Endothelial cell of umbilical vein (primary cell): ENCODE measurements around the gene FIGLA. TPM values are rescaled to one million over a fixed set of nuclear protein-coding genes. Genes with fewer than 3 reads are reported as not detected.

Experiments
- BruUV-seq: library from RNA; stranded (reverse); fragments of 400-500 nt; replicated peaks from 2 replicates; lab custom pipeline; 2021; lab: Mats Ljungman, UMichigan
- CTCF ChIA-PET: fragments of 300-600, 350-600 bp; sonication (Branson Sonifier 250); formaldehyde crosslinking; loops from one replicate; lab custom pipeline; 2021; ENCODE audit warnings: antibody characterized with exemption, inconsistent platforms; lab: Charles Lee
- POLR2A ChIA-PET: fragments of 300-600, 350-600 bp; sonication (Branson Sonifier 250); formaldehyde crosslinking; loops from one replicate; lab custom pipeline; 2021; ENCODE audit warnings: antibody characterized with exemption, inconsistent platforms; lab: Charles Lee
- DNase-seq: peaks from one replicate; pipeline ENCODE4 v3.0.0-alpha.2; 2011; ENCODE audit warnings: low read depth, low spot score
- FAIRE-seq: peaks from 2 replicates; lab custom pipeline; 2011; peaks lifted over from hg19 to GRCh38; lab: Jason Lieb, UNC
- H2AFZ ChIP-seq: 2 replicates; pipeline ENCODE4 v1.6.0; 2012; ENCODE audit warnings: low read depth, low read length, control low read depth, inconsistent platforms
- H3K27ac ChIP-seq: 2 replicates; pipeline ENCODE4 v1.5.1; 2011; ENCODE audit warnings: low read depth, mild to moderate bottlenecking, control low read depth, low read length, moderate library complexity; ENCODE audit not compliant: insufficient read depth
- H3K27me3 ChIP-seq, 2 experiments: 2 replicates each; pipeline versions ENCODE4 v1.6.0 to v1.6.1; 2011; ENCODE audit warnings: low read length in 2 of 2, mixed read lengths in 1 of 2; ENCODE audit not compliant: control insufficient read depth in 2 of 2, insufficient read depth in 2 of 2
- H3K36me3 ChIP-seq, 2 experiments: 2 replicates in 1 of 2; 3 replicates in 1 of 2; pipeline ENCODE4 v1.5.1; 2011; ENCODE audit warnings: low read length in 2 of 2, mild to moderate bottlenecking in 1 of 2, moderate library complexity in 1 of 2; ENCODE audit not compliant: control insufficient read depth in 2 of 2, insufficient read depth in 2 of 2; ENCODE audit errors: extremely low read depth in 1 of 2
- H3K4me1 ChIP-seq: 3 replicates; pipeline ENCODE4 v1.5.1; 2011; ENCODE audit warnings: mild to moderate bottlenecking, low read length; ENCODE audit not compliant: control insufficient read depth, insufficient read depth; ENCODE audit errors: extremely low read depth
- H3K4me2 ChIP-seq: 2 replicates; pipeline ENCODE4 v1.6.1; 2011; ENCODE audit warnings: low read length, control low read depth, mixed read lengths; ENCODE audit not compliant: insufficient read depth
- H3K4me3 ChIP-seq, 3 experiments: fragments of 200-600 bp in 1 of 3; sonication (generic), shearing (Covaris generic) in 1 of 3; replicated peaks in 1 of 3; 2 replicates each; pipeline ENCODE4 v1.5.1; 2011 to 2016; ENCODE audit warnings: control low read depth in 3 of 3, low read length in 3 of 3, mild to moderate bottlenecking in 2 of 3, inconsistent platforms in 1 of 3, low read depth in 1 of 3, moderate library complexity in 1 of 3; ENCODE audit not compliant: insufficient read depth in 1 of 3
- H3K79me2 ChIP-seq: 2 replicates; pipeline ENCODE4 v1.6.0; 2012; ENCODE audit warnings: low read length, inconsistent platforms; ENCODE audit not compliant: control insufficient read depth, insufficient read depth
- H3K9ac ChIP-seq: replicated peaks from 2 replicates; pipeline ENCODE3; 2011; ENCODE audit warnings: low read length, control low read depth; ENCODE audit not compliant: insufficient read depth; ENCODE audit errors: extremely low read depth
- H3K9me1 ChIP-seq: replicated peaks from 3 replicates; pipeline ENCODE4 v1.6.0; 2011; ENCODE audit warnings: mild to moderate bottlenecking, low read length; ENCODE audit not compliant: control insufficient read depth, insufficient read depth; ENCODE audit errors: extremely low read depth
- H3K9me3 ChIP-seq: replicated peaks from 2 replicates; pipeline ENCODE4 v1.5.1; 2012; ENCODE audit warnings: low read length, inconsistent platforms; ENCODE audit not compliant: control insufficient read depth, insufficient read depth
- H4K20me1 ChIP-seq: replicated peaks from 2 replicates; pipeline ENCODE3; 2011; ENCODE audit warnings: mild to moderate bottlenecking, low read length; ENCODE audit not compliant: control insufficient read depth, insufficient read depth; ENCODE audit errors: extremely low read depth
- CTCF ChIP-seq, 2 donors: IDR thresholded peaks; 1 replicate in 1 of 2; 2 replicates in 1 of 2; pipeline ENCODE4 v1.5.1; 2011; ENCODE audit warnings: low read length in 2 of 2, mild to moderate bottlenecking in 2 of 2, moderate library complexity in 2 of 2, control low read depth in 1 of 2, inconsistent platforms in 1 of 2, low read depth in 1 of 2; ENCODE audit not compliant: insufficient read depth in 1 of 2; ENCODE audit errors: extremely low read depth in 1 of 2
- EZH2 ChIP-seq: IDR thresholded peaks from 2 replicates; pipeline ENCODE4 v1.6.1; 2012; ENCODE audit warnings: borderline replicate concordance, low read depth, mild to moderate bottlenecking, moderate library complexity, low read length, inconsistent platforms; ENCODE audit not compliant: severe bottlenecking
- FOS ChIP-seq: IDR thresholded peaks from 2 replicates; pipeline ENCODE4 v1.6.1; 2011; ENCODE audit warnings: mild to moderate bottlenecking, low read length, moderate library complexity, borderline replicate concordance; ENCODE audit not compliant: insufficient read depth
- GATA2 ChIP-seq: IDR thresholded peaks from 2 replicates; pipeline ENCODE4 v1.7.0; 2011; ENCODE audit warnings: low read depth, mild to moderate bottlenecking, moderate library complexity, mixed read lengths, low read length; ENCODE audit not compliant: insufficient read length, insufficient read depth
- JUN ChIP-seq: IDR thresholded peaks from 2 replicates; pipeline ENCODE4 v1.6.1; 2011; ENCODE audit warnings: borderline replicate concordance, low read depth; ENCODE audit not compliant: insufficient read length, insufficient read depth
- MAX ChIP-seq: IDR thresholded peaks from 2 replicates; pipeline ENCODE4 v1.6.1; 2011; ENCODE audit not compliant: insufficient read depth, insufficient read length
- MYC ChIP-seq: IDR thresholded peaks from one replicate; pipeline ENCODE4 v1.6.1; 2011; ENCODE audit warnings: mild to moderate bottlenecking, low read depth, low read length
- POLR2A ChIP-seq: IDR thresholded peaks from 2 replicates; pipeline ENCODE4 v1.6.1; 2012; ENCODE audit warnings: low read depth, mild to moderate bottlenecking, control low read depth, low read length
- dilution Hi-C: fragments of 300-500 bp; cut with MboI; formaldehyde crosslinking; loops from one replicate; pipeline ENCODE4 v1.15.0; 2019; ENCODE audit warnings: low sequenced_read_pairs; ENCODE audit not compliant: extremely low pct_ligation_motif_present
- intact Hi-C: fragments of 100-400 bp; cut with micrococcal nuclease; formaldehyde crosslinking; loops from one replicate; pipeline ENCODE4 v1.10.0; 2022
- polyA plus RNA-seq, 4 experiments: library from polyadenylated mRNA; depleted of rRNA in 3 of 4; stranded (reverse) in 3 of 4; unstranded in 1 of 4; fragments of >200 nt; gene quantifications; 2 replicates each; pipeline versions ENCODE4 v1.2.1 to v1.2.3, GENCODE V29; 2011 to 2012; ENCODE audit warnings: missing spikeins in 1 of 4
- total RNA-seq: library from RNA; stranded (reverse); gene quantifications from 2 replicates; pipeline ENCODE4 v1.2.3, GENCODE V29; 2021

The FIGLA gene
- total and polyA plus RNA-seq, 2 donors (not counting 3 experiments of a cell fraction or from before 2014, with no cell fraction given), result not detected

DNA sequence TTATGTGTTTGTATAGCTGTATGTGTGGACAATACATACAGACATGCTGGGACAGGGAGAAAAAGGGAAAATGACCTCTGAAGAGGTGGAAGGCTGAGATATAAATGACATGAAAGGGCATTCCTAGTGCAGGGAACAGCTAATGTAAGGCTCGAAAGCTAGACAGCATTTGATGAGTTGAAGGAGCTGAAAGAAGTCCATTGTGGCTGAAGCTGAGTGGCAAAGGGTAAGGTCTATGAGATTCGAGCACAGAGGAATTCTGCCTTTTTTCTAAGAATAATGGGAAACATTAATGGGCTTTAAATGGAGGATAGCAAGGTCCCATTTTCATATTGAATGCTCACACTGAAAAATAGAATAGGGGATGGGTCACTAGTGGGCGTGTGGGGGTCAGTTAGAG, 46.0 kb downstream of the FIGLA start:
- no TSS peak for BruUV-seq
- Histone ChIP-seq H3K27me3 (peaks cover 0 to 11% of the 10 kb centered on the region in 2 experiments), H3K4me2 (no peak overlapping the region), H2AFZ (no peak overlapping the region), H3K9me3 (no peaks in the 10 kb centered on the region), H3K36me3 (no peaks in the 10 kb centered on the region), H4K20me1 (no peaks in the 10 kb centered on the region), H3K4me1 (no peaks in the 10 kb centered on the region), H3K27ac (no peak overlapping the region), H3K79me2 (no peaks in the 10 kb centered on the region), H3K4me3 (no peak overlapping the region), H3K9ac (no peak overlapping the region), H3K9me1 (no peaks in the 10 kb centered on the region)
- ChIA-PET CTCF (no interaction called here), POLR2A (no interaction called here)
- intact Hi-C loops, result no loop called here
- TF ChIP-seq POLR2A, result no peak
- no peak for TF ChIP-seq FOS
- TF ChIP-seq GATA2, result no peak
- TF ChIP-seq JUN, result no peak
- TF ChIP-seq MYC, result no peak
- no peak for TF ChIP-seq MAX
- TF ChIP-seq CTCF (IDR thresholded peaks at IDR 0.05; ENCODE audit: extremely low read depth in 1 of 2, insufficient read depth in 1 of 2, low read depth in 1 of 2, low read length in 2 of 2), result no peak
- no peak for TF ChIP-seq EZH2
- FAIRE-seq (no peak), DNase-seq (no peak)
- dilution Hi-C loops, result no loop called here
